ENCODE data around the gene CRISP2. TPM values are rescaled to one million over a fixed set of nuclear protein-coding genes. Genes with fewer than 3 reads are reported as not detected.

The CRISP2 gene
- total and polyA plus RNA-seq, 9 of the 15 experiments (the other 6 are each of a cell fraction or from before 2014, with no cell fraction given), result not detected

DNA sequence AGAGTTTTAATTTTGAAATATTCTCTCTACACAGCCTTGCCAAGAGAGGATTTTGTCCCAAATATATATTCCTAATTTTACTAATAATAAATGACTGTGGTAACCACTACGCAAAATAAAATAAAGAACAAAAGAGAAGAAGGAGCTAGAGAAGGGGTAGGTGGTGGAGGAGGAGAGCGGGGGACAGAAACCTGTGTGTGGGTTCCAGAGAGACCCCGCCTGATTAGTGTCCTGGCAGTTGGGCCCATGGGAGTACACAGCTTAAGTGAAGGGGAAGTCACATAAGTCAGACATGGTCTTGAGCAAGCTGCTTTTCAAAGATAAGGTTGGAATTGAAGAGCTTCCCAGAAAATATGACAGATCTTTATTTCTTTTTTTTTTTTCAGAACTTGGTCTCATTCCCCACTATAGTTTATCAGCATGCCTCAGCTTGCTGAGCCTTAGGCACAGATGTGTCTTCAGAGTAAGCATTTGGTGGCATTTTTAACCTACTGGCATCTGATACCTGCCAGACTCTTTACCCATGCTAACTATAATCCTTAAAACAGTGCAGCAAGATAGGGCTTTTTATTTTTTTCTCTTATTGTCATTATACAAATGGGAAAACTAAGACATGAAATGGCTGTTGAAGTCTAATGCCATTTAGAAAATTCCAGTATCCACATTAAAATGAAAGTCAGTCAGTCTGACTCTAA lies 67.1 kb downstream of the CRISP2 start (continued):
- TF ChIP-seq, protein P1, sequence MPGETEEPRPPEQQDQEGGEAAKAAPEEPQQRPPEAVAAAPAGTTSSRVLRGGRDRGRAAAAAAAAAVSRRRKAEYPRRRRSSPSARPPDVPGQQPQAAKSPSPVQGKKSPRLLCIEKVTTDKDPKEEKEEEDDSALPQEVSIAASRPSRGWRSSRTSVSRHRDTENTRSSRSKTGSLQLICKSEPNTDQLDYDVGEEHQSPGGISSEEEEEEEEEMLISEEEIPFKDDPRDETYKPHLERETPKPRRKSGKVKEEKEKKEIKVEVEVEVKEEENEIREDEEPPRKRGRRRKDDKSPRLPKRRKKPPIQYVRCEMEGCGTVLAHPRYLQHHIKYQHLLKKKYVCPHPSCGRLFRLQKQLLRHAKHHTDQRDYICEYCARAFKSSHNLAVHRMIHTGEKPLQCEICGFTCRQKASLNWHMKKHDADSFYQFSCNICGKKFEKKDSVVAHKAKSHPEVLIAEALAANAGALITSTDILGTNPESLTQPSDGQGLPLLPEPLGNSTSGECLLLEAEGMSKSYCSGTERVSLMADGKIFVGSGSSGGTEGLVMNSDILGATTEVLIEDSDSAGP (CRISPR knock-in tag; IDR thresholded peaks at IDR 0.05), result no peak
- TF ChIP-seq CHD2 (IDR thresholded peaks at IDR 0.05; ENCODE audit: low read depth, low read length) (no peak), HEY1 (CRISPR knock-in tag; IDR thresholded peaks at IDR 0.05; ENCODE audit: borderline replicate concordance) (peak; percentile 83; the same call in 1 of the 2 replicates), ZBTB11 (CRISPR knock-in tag; IDR thresholded peaks at IDR 0.05) (peak in 1 of 3 experiments; percentile 81; a peak in 2 of 6 replicates), ZBTB26 (CRISPR knock-in tag; IDR thresholded peaks at IDR 0.05) (peak; percentile 67; the same call in 1 of the 2 replicates), SOX6 (IDR thresholded peaks at IDR 0.05) (peak; percentile 95), NELFE (IDR thresholded peaks at IDR 0.05; ENCODE audit: insufficient read depth, insufficient read length) (no peak), SMC3 (conservative IDR thresholded peaks at IDR 0.05; ENCODE audit: insufficient read depth, low read depth, low read length) (0 out of 2 replicates have a peak, but pooled peaks have one; percentile 7), ZKSCAN8 (CRISPR knock-in tag; IDR thresholded peaks at IDR 0.05) (peak; percentile 90), ZNF318 (IDR thresholded peaks at IDR 0.05; ENCODE audit: borderline replicate concordance in 1 of 2, low read depth in 1 of 2) (no peak), ZKSCAN3 (CRISPR knock-in tag; IDR thresholded peaks at IDR 0.05) (no peak)
